ENCODE results near the gene AMN1. TPM values are rescaled to one million over a fixed set of nuclear protein-coding genes. Genes with fewer than 3 reads are reported as not detected.

Gene AMN1
- total and polyA plus RNA-seq, 2 experiments from 2014 or later, result 12.6 to 17.7 TPM

DNA sequence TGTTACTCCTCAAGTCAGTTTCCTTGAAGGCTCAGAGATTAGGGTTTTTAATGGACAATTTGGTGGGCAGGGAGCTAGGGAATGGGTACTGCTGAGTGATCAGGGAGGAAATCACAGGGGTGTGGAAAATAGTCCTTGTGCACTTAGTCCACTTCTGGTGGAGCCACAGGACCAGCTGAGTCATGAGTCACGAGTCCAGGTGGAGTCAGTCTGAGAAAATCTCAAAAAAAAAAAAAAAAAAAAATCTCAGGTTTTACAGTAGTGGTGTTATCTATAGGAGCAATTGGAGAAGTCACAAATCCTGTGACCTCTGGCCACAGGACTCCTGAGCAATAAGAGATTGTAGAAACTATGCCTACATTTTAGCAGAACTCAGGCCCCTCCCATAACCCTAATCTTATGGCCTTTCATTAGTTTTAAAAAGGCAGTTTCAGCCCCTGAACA lies 28.2 kb upstream of the AMN1 start:
- no peaks in the 10 kb centered on the region; the same call in 2 of the 3 replicates for H3K9me3 Mint-ChIP-seq
- no peaks in the 10 kb centered on the region for H3K36me3 Mint-ChIP-seq (ENCODE audit: low read depth)
- no peak overlapping the region for H3K27ac Mint-ChIP-seq
- no peaks in the 10 kb centered on the region for H3K36me3 ChIP-seq (ENCODE audit: insufficient read depth)
- TF ChIP-seq, protein P1, sequence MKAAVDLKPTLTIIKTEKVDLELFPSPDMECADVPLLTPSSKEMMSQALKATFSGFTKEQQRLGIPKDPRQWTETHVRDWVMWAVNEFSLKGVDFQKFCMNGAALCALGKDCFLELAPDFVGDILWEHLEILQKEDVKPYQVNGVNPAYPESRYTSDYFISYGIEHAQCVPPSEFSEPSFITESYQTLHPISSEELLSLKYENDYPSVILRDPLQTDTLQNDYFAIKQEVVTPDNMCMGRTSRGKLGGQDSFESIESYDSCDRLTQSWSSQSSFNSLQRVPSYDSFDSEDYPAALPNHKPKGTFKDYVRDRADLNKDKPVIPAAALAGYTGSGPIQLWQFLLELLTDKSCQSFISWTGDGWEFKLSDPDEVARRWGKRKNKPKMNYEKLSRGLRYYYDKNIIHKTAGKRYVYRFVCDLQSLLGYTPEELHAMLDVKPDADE (IDR thresholded peaks at IDR 0.05), result no peak
- TF ChIP-seq, protein P2, sequence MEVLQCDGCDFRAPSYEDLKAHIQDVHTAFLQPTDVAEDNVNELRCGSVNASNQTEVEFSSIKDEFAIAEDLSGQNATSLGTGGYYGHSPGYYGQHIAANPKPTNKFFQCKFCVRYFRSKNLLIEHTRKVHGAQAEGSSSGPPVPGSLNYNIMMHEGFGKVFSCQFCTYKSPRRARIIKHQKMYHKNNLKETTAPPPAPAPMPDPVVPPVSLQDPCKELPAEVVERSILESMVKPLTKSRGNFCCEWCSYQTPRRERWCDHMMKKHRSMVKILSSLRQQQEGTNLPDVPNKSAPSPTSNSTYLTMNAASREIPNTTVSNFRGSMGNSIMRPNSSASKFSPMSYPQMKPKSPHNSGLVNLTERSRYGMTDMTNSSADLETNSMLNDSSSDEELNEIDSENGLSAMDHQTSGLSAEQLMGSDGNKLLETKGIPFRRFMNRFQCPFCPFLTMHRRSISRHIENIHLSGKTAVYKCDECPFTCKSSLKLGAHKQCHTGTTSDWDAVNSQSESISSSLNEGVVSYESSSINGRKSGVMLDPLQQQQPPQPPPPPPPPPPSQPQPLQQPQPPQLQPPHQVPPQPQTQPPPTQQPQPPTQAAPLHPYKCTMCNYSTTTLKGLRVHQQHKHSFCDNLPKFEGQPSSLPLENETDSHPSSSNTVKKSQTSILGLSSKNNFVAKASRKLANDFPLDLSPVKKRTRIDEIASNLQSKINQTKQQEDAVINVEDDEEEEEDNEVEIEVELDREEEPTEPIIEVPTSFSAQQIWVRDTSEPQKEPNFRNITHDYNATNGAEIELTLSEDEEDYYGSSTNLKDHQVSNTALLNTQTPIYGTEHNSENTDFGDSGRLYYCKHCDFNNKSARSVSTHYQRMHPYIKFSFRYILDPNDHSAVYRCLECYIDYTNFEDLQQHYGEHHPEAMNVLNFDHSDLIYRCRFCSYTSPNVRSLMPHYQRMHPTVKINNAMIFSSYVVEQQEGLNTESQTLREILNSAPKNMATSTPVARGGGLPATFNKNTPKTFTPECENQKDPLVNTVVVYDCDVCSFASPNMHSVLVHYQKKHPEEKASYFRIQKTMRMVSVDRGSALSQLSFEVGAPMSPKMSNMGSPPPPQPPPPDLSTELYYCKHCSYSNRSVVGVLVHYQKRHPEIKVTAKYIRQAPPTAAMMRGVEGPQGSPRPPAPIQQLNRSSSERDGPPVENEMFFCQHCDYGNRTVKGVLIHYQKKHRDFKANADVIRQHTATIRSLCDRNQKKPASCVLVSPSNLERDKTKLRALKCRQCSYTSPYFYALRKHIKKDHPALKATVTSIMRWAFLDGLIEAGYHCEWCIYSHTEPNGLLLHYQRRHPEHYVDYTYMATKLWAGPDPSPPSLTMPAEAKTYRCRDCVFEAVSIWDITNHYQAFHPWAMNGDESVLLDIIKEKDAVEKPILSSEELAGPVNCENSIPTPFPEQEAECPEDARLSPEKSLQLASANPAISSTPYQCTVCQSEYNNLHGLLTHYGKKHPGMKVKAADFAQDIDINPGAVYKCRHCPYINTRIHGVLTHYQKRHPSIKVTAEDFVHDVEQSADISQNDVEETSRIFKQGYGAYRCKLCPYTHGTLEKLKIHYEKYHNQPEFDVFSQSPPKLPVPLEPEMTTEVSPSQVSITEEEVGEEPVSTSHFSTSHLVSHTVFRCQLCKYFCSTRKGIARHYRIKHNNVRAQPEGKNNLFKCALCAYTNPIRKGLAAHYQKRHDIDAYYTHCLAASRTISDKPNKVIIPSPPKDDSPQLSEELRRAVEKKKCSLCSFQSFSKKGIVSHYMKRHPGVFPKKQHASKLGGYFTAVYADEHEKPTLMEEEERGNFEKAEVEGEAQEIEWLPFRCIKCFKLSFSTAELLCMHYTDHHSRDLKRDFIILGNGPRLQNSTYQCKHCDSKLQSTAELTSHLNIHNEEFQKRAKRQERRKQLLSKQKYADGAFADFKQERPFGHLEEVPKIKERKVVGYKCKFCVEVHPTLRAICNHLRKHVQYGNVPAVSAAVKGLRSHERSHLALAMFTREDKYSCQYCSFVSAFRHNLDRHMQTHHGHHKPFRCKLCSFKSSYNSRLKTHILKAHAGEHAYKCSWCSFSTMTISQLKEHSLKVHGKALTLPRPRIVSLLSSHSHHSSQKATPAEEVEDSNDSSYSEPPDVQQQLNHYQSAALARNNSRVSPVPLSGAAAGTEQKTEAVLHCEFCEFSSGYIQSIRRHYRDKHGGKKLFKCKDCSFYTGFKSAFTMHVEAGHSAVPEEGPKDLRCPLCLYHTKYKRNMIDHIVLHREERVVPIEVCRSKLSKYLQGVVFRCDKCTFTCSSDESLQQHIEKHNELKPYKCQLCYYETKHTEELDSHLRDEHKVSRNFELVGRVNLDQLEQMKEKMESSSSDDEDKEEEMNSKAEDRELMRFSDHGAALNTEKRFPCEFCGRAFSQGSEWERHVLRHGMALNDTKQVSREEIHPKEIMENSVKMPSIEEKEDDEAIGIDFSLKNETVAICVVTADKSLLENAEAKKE (CRISPR knock-in tag; IDR thresholded peaks at IDR 0.05), result no peak
- TF ChIP-seq ZNF331 (CRISPR knock-in tag; IDR thresholded peaks at IDR 0.05; ENCODE audit: low read depth) (no peak), STAT1 (IDR thresholded peaks at IDR 0.05; ENCODE audit: unreplicated experiment) (no peak), POLR2AphosphoS5 (IDR thresholded peaks at IDR 0.05; ENCODE audit: low read depth) (no peak), NANOG (IDR thresholded peaks at IDR 0.05; ENCODE audit: borderline replicate concordance) (no peak), CREB1 (CRISPR knock-in tag; IDR thresholded peaks at IDR 0.05; ENCODE audit: low read depth) (no peak), JUNB (IDR thresholded peaks at IDR 0.05; ENCODE audit: unreplicated experiment) (no peak), EZH2 (IDR thresholded peaks at IDR 0.05; ENCODE audit: low read depth, unreplicated experiment) (no peak), EZH2phosphoT487 (IDR thresholded peaks at IDR 0.05; ENCODE audit: unreplicated experiment) (no peak), ZNF114 (CRISPR knock-in tag; IDR thresholded peaks at IDR 0.05) (no peak)
- TF ChIP-seq, protein P3, sequence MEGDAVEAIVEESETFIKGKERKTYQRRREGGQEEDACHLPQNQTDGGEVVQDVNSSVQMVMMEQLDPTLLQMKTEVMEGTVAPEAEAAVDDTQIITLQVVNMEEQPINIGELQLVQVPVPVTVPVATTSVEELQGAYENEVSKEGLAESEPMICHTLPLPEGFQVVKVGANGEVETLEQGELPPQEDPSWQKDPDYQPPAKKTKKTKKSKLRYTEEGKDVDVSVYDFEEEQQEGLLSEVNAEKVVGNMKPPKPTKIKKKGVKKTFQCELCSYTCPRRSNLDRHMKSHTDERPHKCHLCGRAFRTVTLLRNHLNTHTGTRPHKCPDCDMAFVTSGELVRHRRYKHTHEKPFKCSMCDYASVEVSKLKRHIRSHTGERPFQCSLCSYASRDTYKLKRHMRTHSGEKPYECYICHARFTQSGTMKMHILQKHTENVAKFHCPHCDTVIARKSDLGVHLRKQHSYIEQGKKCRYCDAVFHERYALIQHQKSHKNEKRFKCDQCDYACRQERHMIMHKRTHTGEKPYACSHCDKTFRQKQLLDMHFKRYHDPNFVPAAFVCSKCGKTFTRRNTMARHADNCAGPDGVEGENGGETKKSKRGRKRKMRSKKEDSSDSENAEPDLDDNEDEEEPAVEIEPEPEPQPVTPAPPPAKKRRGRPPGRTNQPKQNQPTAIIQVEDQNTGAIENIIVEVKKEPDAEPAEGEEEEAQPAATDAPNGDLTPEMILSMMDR (conservative IDR thresholded peaks at IDR 0.05; ENCODE audit: low read depth in 2 of 2), result no peak
- TF ChIP-seq, protein P4, sequence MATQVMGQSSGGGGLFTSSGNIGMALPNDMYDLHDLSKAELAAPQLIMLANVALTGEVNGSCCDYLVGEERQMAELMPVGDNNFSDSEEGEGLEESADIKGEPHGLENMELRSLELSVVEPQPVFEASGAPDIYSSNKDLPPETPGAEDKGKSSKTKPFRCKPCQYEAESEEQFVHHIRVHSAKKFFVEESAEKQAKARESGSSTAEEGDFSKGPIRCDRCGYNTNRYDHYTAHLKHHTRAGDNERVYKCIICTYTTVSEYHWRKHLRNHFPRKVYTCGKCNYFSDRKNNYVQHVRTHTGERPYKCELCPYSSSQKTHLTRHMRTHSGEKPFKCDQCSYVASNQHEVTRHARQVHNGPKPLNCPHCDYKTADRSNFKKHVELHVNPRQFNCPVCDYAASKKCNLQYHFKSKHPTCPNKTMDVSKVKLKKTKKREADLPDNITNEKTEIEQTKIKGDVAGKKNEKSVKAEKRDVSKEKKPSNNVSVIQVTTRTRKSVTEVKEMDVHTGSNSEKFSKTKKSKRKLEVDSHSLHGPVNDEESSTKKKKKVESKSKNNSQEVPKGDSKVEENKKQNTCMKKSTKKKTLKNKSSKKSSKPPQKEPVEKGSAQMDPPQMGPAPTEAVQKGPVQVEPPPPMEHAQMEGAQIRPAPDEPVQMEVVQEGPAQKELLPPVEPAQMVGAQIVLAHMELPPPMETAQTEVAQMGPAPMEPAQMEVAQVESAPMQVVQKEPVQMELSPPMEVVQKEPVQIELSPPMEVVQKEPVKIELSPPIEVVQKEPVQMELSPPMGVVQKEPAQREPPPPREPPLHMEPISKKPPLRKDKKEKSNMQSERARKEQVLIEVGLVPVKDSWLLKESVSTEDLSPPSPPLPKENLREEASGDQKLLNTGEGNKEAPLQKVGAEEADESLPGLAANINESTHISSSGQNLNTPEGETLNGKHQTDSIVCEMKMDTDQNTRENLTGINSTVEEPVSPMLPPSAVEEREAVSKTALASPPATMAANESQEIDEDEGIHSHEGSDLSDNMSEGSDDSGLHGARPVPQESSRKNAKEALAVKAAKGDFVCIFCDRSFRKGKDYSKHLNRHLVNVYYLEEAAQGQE (IDR thresholded peaks at IDR 0.05; ENCODE audit: unreplicated experiment), result no peak
- no peak overlapping the region for H3K4me3 ChIP-seq
- ATAC-seq (no peak), DNase-seq (ENCODE audit: low spot score) (no peak)
- no peak overlapping the region for H3K27ac ChIP-seq (ENCODE audit: low read depth)
- H4K20me1 ChIP-seq (replicated peaks; ENCODE audit: insufficient read depth), result no peaks in the 10 kb centered on the region
- H3K4me1 ChIP-seq (ENCODE audit: insufficient read depth), result peaks cover 19% of the 10 kb centered on the region; the same call in 1 of the 2 replicates
- H3F3A ChIP-seq (replicated peaks; ENCODE audit: low read depth), result no peaks in the 10 kb centered on the region
- no peak overlapping the region for H3K4me2 ChIP-seq
- H3K79me2 ChIP-seq (replicated peaks; ENCODE audit: insufficient read depth), result no peaks in the 10 kb centered on the region
- no peak overlapping the region for H3K4me3 Mint-ChIP-seq
- no peak overlapping the region for H2AFZ ChIP-seq
- peaks cover 8% of the 10 kb centered on the region for H3K27me3 Mint-ChIP-seq (ENCODE audit: insufficient read depth, low read depth, poor library complexity)
- H3K27me3 ChIP-seq (ENCODE audit: insufficient read depth), result no peaks in the 10 kb centered on the region
- no peaks in the 10 kb centered on the region for H3K9me2 ChIP-seq (ENCODE audit: insufficient read depth)
- H3K4me1 Mint-ChIP-seq, result peaks cover 12% of the 10 kb centered on the region; the same call in 2 of the 3 replicates
